K562 (cell line): Measurements from ENCODE around the gene FAM174C. TPM values are rescaled to one million over a fixed set of nuclear protein-coding genes. Genes with fewer than 3 reads are reported as not detected.

ENCODE experiments used
- ATAC-seq: fragments of 200-7000 bp; cut with Tn5 transposase; 3 replicates; pipeline ENCODE4 v1.9.1; 2020; ENCODE audit warnings: moderate library complexity
- BruUV-seq: library from RNA; stranded (reverse); fragments of 400-500 nt; replicated peaks from 2 replicates; lab custom pipeline; 2021; lab: Mats Ljungman, UMichigan
- CTCF ChIA-PET: fragments of 300-600 bp; formaldehyde crosslinking; extraction: SDS; loops from one replicate; lab custom pipeline; 2021; ENCODE audit warnings: low intra/inter-chr PET ratio; lab: Yijun Ruan, JAX
- POLR2A ChIA-PET: fragments of 300-600, 350-650 bp; sonication (Branson Sonifier 250); formaldehyde crosslinking; extraction: SDS; loops from one replicate; lab custom pipeline; 2021; ENCODE audit warnings: antibody characterized with exemption, inconsistent platforms; lab: Yijun Ruan, JAX
- DNase-seq, 4 experiments: peaks; one replicate each; pipeline versions ENCODE4 v3.0.0 to v3.0.0-alpha.2; 2011 to 2018; ENCODE audit warnings: low spot score in 3 of 4, mixed read lengths in 3 of 4; ENCODE audit errors: extremely low read depth in 1 of 4
- FAIRE-seq: peaks from 2 replicates; lab custom pipeline; 2011; peaks lifted over from hg19 to GRCh38; lab: Jason Lieb, UNC
- H2AFZ ChIP-seq: 2 replicates; pipeline ENCODE4 v1.6.0; 2011; ENCODE audit warnings: low read depth, low read length, control low read depth, inconsistent platforms
- H3K27ac ChIP-seq: fragments of 200-600 bp; 3 replicates; pipeline ENCODE4 v1.8.0; 2011; ENCODE audit warnings: low read depth, mild to moderate bottlenecking, control low read depth, inconsistent platforms, low read length, moderate library complexity, mixed read lengths; ENCODE audit errors: extremely low read depth
- H3K27me3 ChIP-seq, 2 experiments: fragments of 300-600 bp in 1 of 2; 2 replicates in 1 of 2; 3 replicates in 1 of 2; pipeline versions ENCODE4 v1.6.0 to v1.8.0; 2011; ENCODE audit warnings: inconsistent platforms in 2 of 2, low read length in 2 of 2, mild to moderate bottlenecking in 1 of 2, mixed read lengths in 1 of 2, moderate library complexity in 1 of 2; ENCODE audit not compliant: control insufficient read depth in 2 of 2, insufficient read depth in 2 of 2
- H3K36me3 ChIP-seq: fragments of 300-600 bp; 3 replicates; pipeline ENCODE4 v1.8.0; 2011; ENCODE audit warnings: mild to moderate bottlenecking, low read length, inconsistent platforms; ENCODE audit not compliant: control insufficient read depth, insufficient read depth
- H3K4me1 ChIP-seq, 2 experiments: fragments of 200-600 bp in 1 of 2; replicated peaks in 1 of 2; 2 replicates in 1 of 2; 3 replicates in 1 of 2; pipeline versions ENCODE4 v1.5.1 to v1.8.0; 2011; ENCODE audit warnings: inconsistent platforms in 2 of 2, low read length in 2 of 2, mild to moderate bottlenecking in 1 of 2, mixed read lengths in 1 of 2, moderate library complexity in 1 of 2; ENCODE audit not compliant: control insufficient read depth in 2 of 2, insufficient read depth in 2 of 2
- H3K4me2 ChIP-seq: 2 replicates; pipeline ENCODE4 v1.6.1; 2011; ENCODE audit warnings: low read length, control low read depth, inconsistent platforms, mixed read lengths; ENCODE audit not compliant: insufficient read depth
- H3K4me3 ChIP-seq: fragments of 200-600 bp; sonication (generic), shearing (Covaris generic); 2 replicates; pipeline ENCODE4 v1.5.1; 2016; ENCODE audit warnings: control low read depth, inconsistent platforms
- H3K79me2 ChIP-seq: fragments of 200-600 bp; 3 replicates; pipeline ENCODE4 v1.8.0; 2011; ENCODE audit warnings: low read length, inconsistent platforms; ENCODE audit not compliant: control insufficient read depth, insufficient read depth
- H3K9ac ChIP-seq, 2 experiments: 2 replicates each; pipeline versions ENCODE4 v1.6.0 to v1.6.1; 2011; ENCODE audit warnings: low read depth in 2 of 2, low read length in 2 of 2, control low read depth in 1 of 2, inconsistent platforms in 1 of 2, mild to moderate bottlenecking in 1 of 2, mixed read lengths in 1 of 2; ENCODE audit not compliant: insufficient read depth in 1 of 2
- H3K9me1 ChIP-seq: one replicate; pipeline ENCODE4 v1.6.0; 2011; ENCODE audit warnings: inconsistent platforms, mild to moderate bottlenecking, low read length, moderate library complexity; ENCODE audit not compliant: control insufficient read depth, insufficient read depth
- H3K9me3 ChIP-seq: replicated peaks from 2 replicates; pipeline ENCODE4 v1.5.1; 2011; ENCODE audit warnings: low read depth, low read length, inconsistent platforms; ENCODE audit not compliant: control insufficient read depth, insufficient read depth
- H4K20me1 ChIP-seq: replicated peaks from 2 replicates; pipeline ENCODE4 v1.6.1; 2011; ENCODE audit warnings: low read length, inconsistent platforms, mixed read lengths; ENCODE audit not compliant: control insufficient read depth, insufficient read depth
- DACH1 ChIP-seq: fragments of 450-650 bp; IDR thresholded peaks from 2 replicates; pipeline ENCODE4 v1.6.1; 2018; ENCODE audit not compliant: partially characterized antibody
- DNMT1 ChIP-seq: fragments of 450-650 bp; IDR thresholded peaks from 2 replicates; pipeline ENCODE4 v1.6.1; 2016; ENCODE audit warnings: antibody characterized with exemption, mild to moderate bottlenecking
- FOXK1 ChIP-seq: sonication (generic); formaldehyde crosslinking; IDR thresholded peaks from 2 replicates; pipeline ENCODE4 v1.8.0; 2022; ENCODE audit warnings: missing genetic modification reagents, mild to moderate bottlenecking, borderline replicate concordance
- FOXM1 ChIP-seq, 2 experiments: fragments of 450-650 bp in 1 of 2; sonication (generic) in 1 of 2; formaldehyde crosslinking in 1 of 2; IDR thresholded peaks; 2 replicates each; pipeline versions ENCODE4 v1.6.1 to v1.9.0; 2017 to 2022; ENCODE audit warnings: low read depth in 2 of 2, mild to moderate bottlenecking in 2 of 2, missing genetic modification reagents in 1 of 2, moderate library complexity in 1 of 2
- HDAC1 ChIP-seq, 2 experiments: fragments of 450-650 bp; IDR thresholded peaks; 2 replicates each; pipeline ENCODE4 v1.6.1; 2016 to 2017; ENCODE audit warnings: inconsistent platforms in 1 of 2, mild to moderate bottlenecking in 1 of 2, moderate library complexity in 1 of 2
- JUNB ChIP-seq: fragments of 450-650 bp; formaldehyde crosslinking; conservative IDR thresholded peaks from 2 replicates; pipeline ENCODE4 v1.4.0; 2020; ENCODE audit warnings: mild to moderate bottlenecking
- MYNN ChIP-seq, 2 experiments: sonication (generic); formaldehyde crosslinking in 1 of 2; IDR thresholded peaks; 2 replicates each; pipeline versions ENCODE4 v1.5.0 to v1.6.1; 2016 to 2020; ENCODE audit warnings: antibody characterized with exemption in 1 of 2, missing genetic modification reagents in 1 of 2
- NUFIP1 ChIP-seq: fragments of 450-650 bp; IDR thresholded peaks from 2 replicates; pipeline ENCODE4 v1.6.1; 2018; ENCODE audit not compliant: partially characterized antibody
- SP1 ChIP-seq: sonication (generic); formaldehyde crosslinking; IDR thresholded peaks from 2 replicates; pipeline ENCODE4 v1.8.1; 2022; ENCODE audit warnings: mild to moderate bottlenecking, missing genetic modification reagents
- THRAP3 ChIP-seq: fragments of 450-650 bp; IDR thresholded peaks from 2 replicates; pipeline ENCODE4 v1.6.1; 2016; ENCODE audit warnings: mild to moderate bottlenecking, inconsistent platforms, borderline replicate concordance
- ZEB2 ChIP-seq: fragments of 450-650 bp; IDR thresholded peaks from 2 replicates; pipeline ENCODE4 v1.6.1; 2016
- ZNF668 ChIP-seq: fragments of 250-450 bp; sonication (Bioruptor Pico); IDR thresholded peaks from 2 replicates; pipeline ENCODE4 v1.8.0; 2022; ENCODE audit warnings: mild to moderate bottlenecking, inconsistent platforms
- WGBS: fragments of 100-300 bp; shearing (Covaris generic); methylation state at CpG from one replicate; pipeline ENCODE4 v1.1.6; 2016; ENCODE audit warnings: low coverage, mixed read lengths; ENCODE audit not compliant: insufficient coverage; ENCODE audit errors: missing lambda C conversion rate; 5-methylcytosine and 5-hydroxymethylcytosine counted together
- in situ Hi-C: fragments of 300-500 bp; cut with MboI; formaldehyde crosslinking; loops from 4 replicates; pipeline ENCODE4 v1.15.0; 2018; ENCODE audit warnings: inconsistent platforms, mixed read lengths
- intact Hi-C: fragments of 100-400 bp; cut with micrococcal nuclease; formaldehyde crosslinking; loops from 2 replicates; pipeline ENCODE4 v1.14.2; 2022
- polyA plus RNA-seq, 8 experiments: library from polyadenylated mRNA; depleted of rRNA in 4 of 8; stranded (reverse) in 5 of 8; unstranded in 3 of 8; fragments of >200 nt; fragmentation: Nextera tagmentation in 2 of 8; fragmentation: Illumina TruSeq in 1 of 8; extraction: Ambion mirVana in 2 of 8; extraction: Trizol in 1 of 8; gene quantifications; 2 replicates each; pipeline versions ENCODE4 v1.2.1 to v1.2.3, GENCODE V29; 2011 to 2014; ENCODE audit warnings: inconsistent platforms in 1 of 8, missing spikeins in 1 of 8
- total RNA-seq, 7 experiments: library from RNA; depleted of rRNA in 6 of 7; stranded (reverse); fragments of >200 nt in 6 of 7; fragmentation: Illumina TruSeq in 2 of 7; extraction: Trizol in 2 of 7; gene quantifications; 2 replicates each; pipeline versions ENCODE4 v1.2.1 to v1.2.3, GENCODE V29; 2011 to 2021; ENCODE audit warnings: low replicate concordance in 1 of 7
- TF ChIP-seq, protein P1 (sequence below), 2 experiments: fragments of 450-650 bp; IDR thresholded peaks; 2 replicates each; pipeline ENCODE4 v1.6.1; 2016
- TF ChIP-seq, protein P2 (sequence below), 2 experiments: IDR thresholded peaks; 2 replicates each; pipeline ENCODE4 v1.6.1; 2012; ENCODE audit warnings: improper control_type of control experiment in 2 of 2, low read depth in 2 of 2, low read length in 2 of 2, borderline replicate concordance in 1 of 2

The FAM174C gene
- total and polyA plus RNA-seq, 9 of the 15 experiments (the other 6 are each of a cell fraction or from before 2014, with no cell fraction given), result 0.66 to 89.6 (median 20.3) TPM

DNA sequence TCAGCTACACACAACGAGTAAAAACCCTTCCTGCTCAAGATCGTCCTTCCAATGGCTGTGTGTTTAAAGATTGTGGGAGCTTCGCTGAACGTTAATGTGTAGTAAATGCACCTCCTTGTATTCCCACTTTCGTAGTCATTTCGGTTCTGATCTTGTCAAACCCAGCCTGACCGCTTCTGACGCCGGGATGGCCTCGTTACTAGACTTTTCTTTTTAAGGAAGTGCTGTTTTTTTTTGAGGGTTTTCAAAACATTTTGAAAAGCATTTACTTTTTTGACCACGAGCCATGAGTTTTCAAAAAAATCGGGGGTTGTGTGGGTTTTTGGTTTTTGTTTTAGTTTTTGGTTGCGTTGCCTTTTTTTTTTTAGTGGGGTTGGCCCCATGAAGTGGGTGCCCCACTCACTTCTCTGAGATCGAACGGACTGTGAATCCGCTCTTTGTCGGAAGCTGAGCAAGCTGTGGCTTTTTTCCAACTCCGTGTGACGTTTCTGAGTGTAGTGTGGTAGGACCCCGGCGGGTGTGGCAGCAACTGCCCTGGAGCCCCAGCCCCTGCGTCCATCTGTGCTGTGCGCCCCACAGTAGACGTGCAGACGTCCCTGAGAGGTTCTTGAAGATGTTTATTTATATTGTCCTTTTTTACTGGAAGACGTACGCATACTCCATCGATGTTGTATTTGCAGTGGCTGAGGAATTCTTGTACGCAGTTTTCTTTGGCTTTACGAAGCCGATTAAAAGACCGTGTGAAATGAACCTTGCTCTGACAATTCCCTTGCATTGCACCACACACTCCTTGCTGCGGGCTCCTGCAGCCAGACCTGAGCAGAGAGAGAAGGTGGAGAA lies 2.7 kb upstream of the FAM174C start:
- Histone ChIP-seq H3K9me1 (no peaks in the 10 kb centered on the region), H2AFZ (no peak overlapping the region), H3K9me3 (no peaks in the 10 kb centered on the region), H3K27ac (peak overlapping the region; percentile 92), H3K79me2 (peaks cover 78% of the 10 kb centered on the region), H4K20me1 (peaks cover 26% of the 10 kb centered on the region), H3K4me2 (peak overlapping the region; percentile 93), H3K4me3 (peak overlapping the region; percentile 68), H3K9ac (peak overlapping the region; percentile 90 to 99), H3K36me3 (peaks cover 64% of the 10 kb centered on the region), H3K4me1 (peaks cover 70 to 95% of the 10 kb centered on the region in 2 experiments), H3K27me3 (no peaks in the 10 kb centered on the region)
- FAIRE-seq (peak; percentile 11), ATAC-seq (no peak), DNase-seq (peak in 1 of 4 experiments; percentile 58)
- POLR2A ChIA-PET, result interaction anchor here (0.6 to 2.8 kb wide), 14 partner anchors 10 to 201 kb away, joined by 3 to 14 read pairs (median 4); partner anchors contain the start of gene ATP5F1D
- in situ Hi-C loops (no loop called here), intact Hi-C loops (loop anchor here (10.0 kb wide), 1 partner anchor 172 kb away; no protein-coding TSS in a partner anchor)
- BruUV-seq, result no TSS peak
- WGBS, result 42% methylated on average over 32 of the region's 33 CpGs
- CTCF ChIA-PET, result no interaction called here
- TF ChIP-seq HDAC1 (IDR thresholded peaks at IDR 0.05) (0 out of 4 replicates have a peak, but pooled peaks of 1 of the 2 experiments have one; percentile 29), SP1 (no peak), JUNB (CRISPR knock-in tag) (0 out of 2 replicates have a peak, but pooled peaks have one; percentile 3), ZNF668 (CRISPR knock-in tag) (no peak), FOXM1 (IDR thresholded peaks at IDR 0.05; ENCODE audit: low read depth) (no peak), FOXM1 (CRISPR knock-in tag; IDR thresholded peaks at IDR 0.05; ENCODE audit: low read depth) (no peak), MYNN (IDR thresholded peaks at IDR 0.05) (no peak), MYNN (CRISPR knock-in tag; IDR thresholded peaks at IDR 0.05) (no peak), DNMT1 (no peak), NUFIP1 (no peak), THRAP3 (0 out of 2 replicates have a peak, but pooled peaks have one; percentile 57), ZEB2 (no peak), DACH1 (no peak), FOXK1 (CRISPR knock-in tag) (0 out of 2 replicates have a peak, but pooled peaks have one; percentile 7)
- TF ChIP-seq, protein P1, sequence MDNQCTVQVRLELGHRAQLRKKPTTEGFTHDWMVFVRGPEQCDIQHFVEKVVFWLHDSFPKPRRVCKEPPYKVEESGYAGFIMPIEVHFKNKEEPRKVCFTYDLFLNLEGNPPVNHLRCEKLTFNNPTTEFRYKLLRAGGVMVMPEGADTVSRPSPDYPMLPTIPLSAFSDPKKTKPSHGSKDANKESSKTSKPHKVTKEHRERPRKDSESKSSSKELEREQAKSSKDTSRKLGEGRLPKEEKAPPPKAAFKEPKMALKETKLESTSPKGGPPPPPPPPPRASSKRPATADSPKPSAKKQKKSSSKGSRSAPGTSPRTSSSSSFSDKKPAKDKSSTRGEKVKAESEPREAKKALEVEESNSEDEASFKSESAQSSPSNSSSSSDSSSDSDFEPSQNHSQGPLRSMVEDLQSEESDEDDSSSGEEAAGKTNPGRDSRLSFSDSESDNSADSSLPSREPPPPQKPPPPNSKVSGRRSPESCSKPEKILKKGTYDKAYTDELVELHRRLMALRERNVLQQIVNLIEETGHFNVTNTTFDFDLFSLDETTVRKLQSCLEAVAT (IDR thresholded peaks at IDR 0.05), result peak in 1 of 2 experiments; percentile 47; a peak in 2 of 4 replicates
- TF ChIP-seq, protein P2, sequence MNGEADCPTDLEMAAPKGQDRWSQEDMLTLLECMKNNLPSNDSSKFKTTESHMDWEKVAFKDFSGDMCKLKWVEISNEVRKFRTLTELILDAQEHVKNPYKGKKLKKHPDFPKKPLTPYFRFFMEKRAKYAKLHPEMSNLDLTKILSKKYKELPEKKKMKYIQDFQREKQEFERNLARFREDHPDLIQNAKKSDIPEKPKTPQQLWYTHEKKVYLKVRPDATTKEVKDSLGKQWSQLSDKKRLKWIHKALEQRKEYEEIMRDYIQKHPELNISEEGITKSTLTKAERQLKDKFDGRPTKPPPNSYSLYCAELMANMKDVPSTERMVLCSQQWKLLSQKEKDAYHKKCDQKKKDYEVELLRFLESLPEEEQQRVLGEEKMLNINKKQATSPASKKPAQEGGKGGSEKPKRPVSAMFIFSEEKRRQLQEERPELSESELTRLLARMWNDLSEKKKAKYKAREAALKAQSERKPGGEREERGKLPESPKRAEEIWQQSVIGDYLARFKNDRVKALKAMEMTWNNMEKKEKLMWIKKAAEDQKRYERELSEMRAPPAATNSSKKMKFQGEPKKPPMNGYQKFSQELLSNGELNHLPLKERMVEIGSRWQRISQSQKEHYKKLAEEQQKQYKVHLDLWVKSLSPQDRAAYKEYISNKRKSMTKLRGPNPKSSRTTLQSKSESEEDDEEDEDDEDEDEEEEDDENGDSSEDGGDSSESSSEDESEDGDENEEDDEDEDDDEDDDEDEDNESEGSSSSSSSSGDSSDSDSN (IDR thresholded peaks at IDR 0.05; ENCODE audit: borderline replicate concordance in 1 of 2, low read depth in 2 of 2, low read length in 2 of 2), result 0 out of 4 replicates have a peak, but pooled peaks have one; percentile 5 to 48
